Measurements from ENCODE around the gene OR12D3. TPM values are rescaled to one million over a fixed set of nuclear protein-coding genes. Genes with fewer than 3 reads are reported as not detected.

The OR12D3 gene
- total RNA-seq, 1 experiment from 2014 or later: not detected

- peaks cover 12 to 13% of the 10 kb centered on the region in 2 experiments for H3K4me1 Mint-ChIP-seq
- Histone ChIP-seq H2BK15ac (ENCODE audit: low read depth, low read length) (no peak overlapping the region), H3K79me1 (ENCODE audit: insufficient read depth, low read depth, low read length, poor library complexity, severe bottlenecking) (no peaks in the 10 kb centered on the region), H3K27me3 (ENCODE audit: insufficient read depth, low read length) (no peaks in the 10 kb centered on the region), H2BK120ac (ENCODE audit: low read depth, low read length, poor library complexity, severe bottlenecking) (no peak overlapping the region), H2AFZ (ENCODE audit: low read length) (no peak overlapping the region), H3K27ac (ENCODE audit: insufficient read length, low read depth, low read length) (no peak overlapping the region), H2BK5ac (ENCODE audit: insufficient read length, low read length) (no peak overlapping the region), H3T11ph (ENCODE audit: low read length) (no peak overlapping the region), H3K56ac (ENCODE audit: insufficient read length, low read depth, low read length) (no peak overlapping the region), H2BK12ac (ENCODE audit: insufficient read length, low read depth, low read length) (no peak overlapping the region), H3K9ac (ENCODE audit: extremely low read depth, insufficient read length, low read length) (no peak overlapping the region), H3K4me1 (ENCODE audit: insufficient read depth, low read length) (peaks cover 3% of the 10 kb centered on the region; the same call in 1 of the 2 replicates), H3K14ac (ENCODE audit: insufficient read depth, low read length) (no peak overlapping the region), H3K79me2 (ENCODE audit: insufficient read depth, low read length) (no peaks in the 10 kb centered on the region), H2BK20ac (ENCODE audit: low read depth, low read length, poor library complexity, severe bottlenecking) (no peak overlapping the region), H3K9me3 (ENCODE audit: control insufficient read depth, low read depth, low read length) (no peaks in the 10 kb centered on the region), H3K18ac (ENCODE audit: insufficient read length, low read depth, low read length) (no peak overlapping the region), H3K23ac (ENCODE audit: insufficient read length, low read depth, low read length) (no peak overlapping the region), H3K23me2 (ENCODE audit: insufficient read length, low read depth, low read length, poor library complexity, severe bottlenecking) (no peaks in the 10 kb centered on the region), H2AK5ac (ENCODE audit: insufficient read length, low read length) (no peak overlapping the region), H4K91ac (ENCODE audit: insufficient read length, low read depth, low read length) (no peak overlapping the region), H4K8ac (replicated peaks; ENCODE audit: insufficient read length, low read depth, low read length) (no peak overlapping the region), H3K4me2 (ENCODE audit: insufficient read depth, insufficient read length, low read length) (no peak overlapping the region), H4K5ac (ENCODE audit: insufficient read length, low read depth, low read length) (no peak overlapping the region), H4K20me1 (ENCODE audit: control insufficient read depth, insufficient read depth, insufficient read length) (no peaks in the 10 kb centered on the region), H3K4ac (ENCODE audit: low read depth, low read length) (no peak overlapping the region)
- no peaks in the 10 kb centered on the region; a peak in 2 of 5 replicates for H3K9me3 Mint-ChIP-seq
- no peak overlapping the region; a peak in 1 of 7 replicates for H3K27ac Mint-ChIP-seq
- TF ChIP-seq, protein P1, sequence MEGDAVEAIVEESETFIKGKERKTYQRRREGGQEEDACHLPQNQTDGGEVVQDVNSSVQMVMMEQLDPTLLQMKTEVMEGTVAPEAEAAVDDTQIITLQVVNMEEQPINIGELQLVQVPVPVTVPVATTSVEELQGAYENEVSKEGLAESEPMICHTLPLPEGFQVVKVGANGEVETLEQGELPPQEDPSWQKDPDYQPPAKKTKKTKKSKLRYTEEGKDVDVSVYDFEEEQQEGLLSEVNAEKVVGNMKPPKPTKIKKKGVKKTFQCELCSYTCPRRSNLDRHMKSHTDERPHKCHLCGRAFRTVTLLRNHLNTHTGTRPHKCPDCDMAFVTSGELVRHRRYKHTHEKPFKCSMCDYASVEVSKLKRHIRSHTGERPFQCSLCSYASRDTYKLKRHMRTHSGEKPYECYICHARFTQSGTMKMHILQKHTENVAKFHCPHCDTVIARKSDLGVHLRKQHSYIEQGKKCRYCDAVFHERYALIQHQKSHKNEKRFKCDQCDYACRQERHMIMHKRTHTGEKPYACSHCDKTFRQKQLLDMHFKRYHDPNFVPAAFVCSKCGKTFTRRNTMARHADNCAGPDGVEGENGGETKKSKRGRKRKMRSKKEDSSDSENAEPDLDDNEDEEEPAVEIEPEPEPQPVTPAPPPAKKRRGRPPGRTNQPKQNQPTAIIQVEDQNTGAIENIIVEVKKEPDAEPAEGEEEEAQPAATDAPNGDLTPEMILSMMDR (conservative IDR thresholded peaks at IDR 0.05): no peak
- no CpG with 5 or more reads among the region's 2 CpGs for whole genome bisulfite sequencing (ENCODE audit: extremely low coverage, insufficient read length, low lambda C conversion rate)
- no peaks in the 10 kb centered on the region for H3K27me3 Mint-ChIP-seq (ENCODE audit: low read depth)
- H3K36me3 Mint-ChIP-seq (ENCODE audit: insufficient read depth in 1 of 3, low read depth in 3 of 3): no peaks in the 10 kb centered on the region
- DNase-seq: no peak
- H3K4me3 Mint-ChIP-seq: no peak overlapping the region
These were observed 49.5 kb upstream of the OR12D3 start for GRCh38 chr6:29424575-29424974.

All from H9 (cell line).